Endothelial cell of hepatic sinusoid (primary cell): ENCODE measurements around the gene EIF4EBP3.

ENCODE experiments used
- in situ Hi-C: cut with HindIII; loops from 2 replicates; pipeline ENCODE4 v1.10.0; 2017; ENCODE audit warnings: low sequenced_read_pairs

The EIF4EBP3 gene

GRCh38 chr5:140547508-140548299 is at the start of gene EIF4EBP3:
Gene EIF4EBP3, plus strand, starts transcription at chr5:140547662. Its CDS starts 76 bp downstream, at chr5:140547738.
- in situ Hi-C loops, result no loop called here

DNA sequence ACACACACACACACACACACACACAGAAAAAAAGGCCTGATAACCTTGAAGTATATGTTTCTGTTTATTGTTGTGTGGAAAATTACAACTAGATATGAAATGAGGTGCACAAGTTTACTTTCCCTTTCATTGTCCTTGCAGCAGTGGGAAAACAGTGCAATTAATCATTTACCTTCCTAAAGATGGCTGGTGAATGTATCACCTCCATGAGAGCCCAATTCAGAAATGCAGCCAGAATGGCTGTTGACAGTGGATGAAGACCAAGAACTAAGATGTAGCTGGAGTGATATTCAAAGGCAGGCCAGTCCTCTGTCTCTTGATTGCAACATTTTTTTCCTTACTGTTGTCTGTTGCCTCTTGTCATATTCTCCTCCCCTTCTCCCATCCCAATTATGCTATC is 49.6 kb upstream of the EIF4EBP3 start:
- in situ Hi-C loops, result no loop called here

DNA sequence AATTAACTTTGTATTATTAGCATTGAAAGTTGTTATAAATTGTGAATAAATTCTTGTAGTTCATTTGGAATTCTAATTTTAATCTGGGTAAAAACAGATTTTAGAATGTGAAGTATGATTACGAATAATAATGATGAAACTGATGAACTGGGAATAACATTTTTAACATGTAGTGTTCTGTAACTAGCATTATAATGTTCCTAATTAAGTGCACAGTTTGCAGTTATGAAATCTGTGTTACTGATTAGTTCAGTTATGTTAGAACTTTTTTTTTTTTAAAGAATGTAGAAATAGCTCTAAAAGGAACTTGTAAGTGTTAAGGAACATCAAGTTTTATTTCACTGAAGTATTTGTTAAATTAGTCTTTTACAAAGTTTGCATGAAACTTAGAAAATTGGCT is 48.9 kb upstream of the EIF4EBP3 start:
- in situ Hi-C loops, result no loop called here

- in situ Hi-C loops, result no loop called here
Observed at GRCh38 chr5:140502834-140503233, 44.6 kb upstream of the EIF4EBP3 start.

DNA sequence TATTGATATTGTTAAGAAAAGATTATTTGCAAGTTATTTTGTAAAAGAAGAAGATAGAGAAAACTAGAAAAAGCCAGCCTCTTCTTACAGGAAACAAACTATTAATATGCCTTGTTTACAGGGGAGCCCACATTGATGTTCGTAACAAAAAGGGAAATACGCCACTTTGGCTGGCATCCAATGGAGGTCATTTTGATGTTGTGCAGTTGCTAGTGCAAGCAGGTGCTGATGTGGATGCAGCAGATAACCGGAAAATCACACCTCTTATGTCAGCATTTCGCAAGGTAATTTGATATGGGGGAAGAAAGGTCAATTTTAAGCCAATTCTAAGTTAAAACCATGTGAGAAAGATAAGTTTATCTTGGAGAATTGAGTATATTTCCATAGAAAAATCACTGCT is 37.6 kb upstream of the EIF4EBP3 start:
- in situ Hi-C loops, result no loop called here

DNA sequence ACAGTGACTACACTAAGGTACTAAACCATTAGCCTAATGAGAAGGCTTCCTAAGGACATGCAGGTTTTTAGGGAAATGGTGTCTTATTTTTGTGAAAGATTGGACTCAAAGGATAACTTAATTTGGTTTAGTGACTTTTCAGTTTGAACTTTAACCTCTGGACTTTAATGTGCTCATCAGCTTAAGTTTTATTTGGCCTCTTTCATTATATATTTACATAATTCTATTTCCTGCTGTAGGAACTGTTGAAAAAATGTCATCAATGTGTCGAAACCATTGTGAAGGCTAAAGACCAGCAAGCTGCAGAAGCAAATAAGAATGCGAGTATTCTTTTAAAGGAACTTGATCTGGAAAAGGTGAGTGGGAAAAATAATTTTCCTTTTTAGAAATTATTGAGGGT is 34.3 kb upstream of the EIF4EBP3 start:
- in situ Hi-C loops, result no loop called here

- in situ Hi-C loops, result no loop called here
Observed at GRCh38 chr5:140524003-140524402, 23.5 kb upstream of the EIF4EBP3 start.

DNA sequence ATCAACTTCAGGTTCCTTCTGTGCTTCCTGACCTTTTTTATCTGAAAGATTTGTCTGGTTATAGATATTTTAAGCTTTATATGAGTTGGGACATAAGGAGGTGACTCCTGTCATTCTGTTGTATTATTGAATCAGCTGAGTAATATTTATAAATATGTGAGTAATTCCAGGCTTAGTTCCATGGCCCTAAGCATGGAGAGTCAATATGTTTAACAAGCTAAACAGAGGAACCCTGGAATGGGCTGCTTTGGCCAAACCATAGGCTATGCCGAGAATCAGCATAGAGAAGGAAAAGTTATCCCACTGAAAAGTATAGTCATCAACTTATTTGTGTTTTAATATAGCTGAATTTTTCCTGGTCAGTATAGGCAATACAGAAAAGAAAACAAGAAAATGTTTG is 7.2 kb upstream of the EIF4EBP3 start:
- in situ Hi-C loops, result loop anchor here (5.0 kb wide), 1 partner anchor 68 kb away; no protein-coding TSS in a partner anchor

DNA sequence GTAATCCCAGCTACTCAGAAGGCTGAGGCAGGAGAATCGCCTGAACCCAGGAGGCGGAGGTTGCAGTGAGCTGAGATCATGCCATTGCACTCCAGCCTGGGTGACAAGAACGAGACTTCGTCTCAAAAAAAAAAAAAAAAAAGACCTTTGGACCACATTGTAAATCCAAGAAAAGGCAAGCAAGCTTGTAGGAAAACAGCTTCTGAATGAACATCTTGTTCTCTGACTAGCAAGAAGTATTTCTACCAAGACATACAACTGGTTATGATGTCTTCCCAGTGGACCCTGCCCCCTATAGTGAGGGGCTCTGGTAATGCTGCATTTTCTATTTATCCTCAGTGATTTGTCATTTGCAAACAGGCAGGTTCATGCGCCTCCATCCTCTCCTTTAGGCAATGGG is 4.5 kb upstream of the EIF4EBP3 start:
- in situ Hi-C loops, result loop anchor here (5.0 kb wide), 1 partner anchor 71 kb away; no protein-coding TSS in a partner anchor

DNA sequence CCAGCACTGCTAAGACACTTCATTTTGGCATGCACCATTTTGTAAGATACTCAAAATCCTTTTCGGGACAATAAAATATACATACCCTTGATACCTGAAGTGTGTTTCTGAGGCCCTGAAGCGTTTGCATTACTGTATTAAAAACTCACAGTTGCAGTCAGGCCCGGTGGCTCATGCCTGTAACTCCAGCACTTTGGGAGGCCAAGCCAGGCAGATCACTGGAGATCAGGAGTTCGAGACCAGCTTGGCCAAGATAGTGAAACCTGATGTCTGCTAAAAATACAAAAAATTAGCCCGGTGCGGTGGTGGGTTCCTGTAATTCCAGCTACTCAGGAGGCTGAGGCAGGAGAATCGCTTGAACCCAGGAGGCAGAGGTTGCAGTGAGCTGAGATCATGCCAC is 2.5 kb upstream of the EIF4EBP3 start:
- in situ Hi-C loops, result loop anchor here (5.0 kb wide), 1 partner anchor 73 kb away; no protein-coding TSS in a partner anchor

GRCh38 chr5:140545606-140546005 is 1.9 kb upstream of the EIF4EBP3 start:
- in situ Hi-C loops, result no loop called here

DNA sequence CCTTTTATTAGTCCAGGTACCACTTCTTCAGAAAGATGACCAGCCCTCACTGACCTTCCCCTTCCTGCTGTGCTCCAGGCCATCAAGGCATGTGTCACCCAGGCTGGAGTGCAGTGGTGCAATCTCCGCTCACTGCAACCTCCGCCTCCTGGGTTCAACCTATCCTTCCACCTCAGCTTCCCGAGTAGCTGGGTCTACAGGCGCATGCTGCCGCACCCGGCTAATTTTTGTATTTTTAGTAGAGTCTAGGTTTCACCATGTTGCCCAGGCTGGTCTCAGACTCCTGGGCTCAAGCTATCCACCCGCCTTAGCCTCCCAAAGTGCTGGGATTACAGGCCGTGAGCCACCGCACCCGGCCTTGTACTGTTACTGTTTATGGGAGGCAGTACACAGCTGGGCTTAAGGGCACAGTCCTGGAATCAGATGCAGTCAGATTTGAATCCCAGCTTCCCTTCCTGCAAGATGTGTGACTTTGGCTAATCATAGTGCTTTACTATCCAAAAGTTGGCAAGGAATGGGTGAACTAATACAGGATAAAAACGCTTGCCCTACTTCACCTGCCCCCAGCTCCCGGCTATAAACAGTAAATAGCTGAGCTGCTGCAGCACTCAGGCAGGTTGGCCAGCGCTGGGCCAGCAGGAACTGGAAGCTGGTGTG is 483 bp upstream of the EIF4EBP3 start:
- in situ Hi-C loops, result no loop called here

DNA sequence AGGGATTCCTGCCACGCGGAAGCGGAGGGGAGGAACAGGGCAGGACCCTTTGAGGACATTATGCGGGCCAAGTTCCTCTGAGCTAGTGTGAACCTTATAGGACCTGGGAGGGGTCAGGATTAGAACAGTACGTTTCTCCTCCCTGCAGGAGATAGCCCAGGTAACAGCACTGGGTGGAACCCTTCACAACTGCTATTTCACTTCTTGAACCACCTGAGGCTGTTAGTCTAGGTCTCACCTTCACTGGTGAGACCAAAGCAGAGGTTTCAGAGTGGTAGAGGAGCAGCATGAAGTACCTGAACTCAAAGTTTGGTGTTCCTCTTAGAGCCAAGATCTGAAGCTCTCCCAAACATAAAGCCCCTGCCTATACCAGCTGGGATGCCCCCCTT is 832 bp downstream of the EIF4EBP3 start:
- in situ Hi-C loops, result no loop called here

- in situ Hi-C loops, result no loop called here
Observed at GRCh38 chr5:140548791-140549190, 1.3 kb downstream of the EIF4EBP3 start.

- in situ Hi-C loops, result no loop called here
Observed at GRCh38 chr5:140549237-140550144, 2.0 kb downstream of the EIF4EBP3 start.

- in situ Hi-C loops, result no loop called here
Observed at GRCh38 chr5:140550147-140551079, 3.0 kb downstream of the EIF4EBP3 start.

DNA sequence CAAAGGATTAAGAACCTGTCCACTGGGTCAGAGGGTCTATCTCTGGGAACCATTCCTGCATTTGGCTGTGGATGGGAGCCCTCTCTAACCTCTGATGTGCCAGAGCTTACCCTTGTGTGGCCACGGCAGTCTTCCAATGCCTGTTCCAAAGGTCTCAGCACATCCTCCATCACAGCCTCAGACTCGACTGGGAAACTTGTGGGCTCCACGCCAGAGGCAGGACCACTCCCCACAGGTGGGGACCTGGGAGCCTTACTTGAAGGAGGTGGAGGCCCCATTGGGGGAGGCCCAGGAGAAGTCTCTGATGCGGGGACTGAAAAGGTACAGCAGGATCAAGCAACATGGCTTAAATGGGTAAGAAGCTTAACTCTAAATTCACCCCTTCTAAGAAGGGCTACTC is 4.4 kb downstream of the EIF4EBP3 start:
- in situ Hi-C loops, result no loop called here

GRCh38 chr5:140553657-140554056 is 6.2 kb downstream of the EIF4EBP3 start:
- in situ Hi-C loops, result no loop called here

GRCh38 chr5:140554454-140554853 is 7.0 kb downstream of the EIF4EBP3 start:
- in situ Hi-C loops, result no loop called here

- in situ Hi-C loops, result no loop called here
Observed at GRCh38 chr5:140555747-140556312, 8.4 kb downstream of the EIF4EBP3 start.
